Hematopoietic multipotent progenitor cell treated with erythropoietin and hydrocortisone succinate and interleukin-3 and kit ligand, for 6 days (in vitro differentiated cells): ENCODE results near the gene MX2.

Source experiments
- DNase-seq: peaks from one replicate; pipeline ENCODE4 v3.0.0-alpha.2; 2015

MX2 gene

DNA sequence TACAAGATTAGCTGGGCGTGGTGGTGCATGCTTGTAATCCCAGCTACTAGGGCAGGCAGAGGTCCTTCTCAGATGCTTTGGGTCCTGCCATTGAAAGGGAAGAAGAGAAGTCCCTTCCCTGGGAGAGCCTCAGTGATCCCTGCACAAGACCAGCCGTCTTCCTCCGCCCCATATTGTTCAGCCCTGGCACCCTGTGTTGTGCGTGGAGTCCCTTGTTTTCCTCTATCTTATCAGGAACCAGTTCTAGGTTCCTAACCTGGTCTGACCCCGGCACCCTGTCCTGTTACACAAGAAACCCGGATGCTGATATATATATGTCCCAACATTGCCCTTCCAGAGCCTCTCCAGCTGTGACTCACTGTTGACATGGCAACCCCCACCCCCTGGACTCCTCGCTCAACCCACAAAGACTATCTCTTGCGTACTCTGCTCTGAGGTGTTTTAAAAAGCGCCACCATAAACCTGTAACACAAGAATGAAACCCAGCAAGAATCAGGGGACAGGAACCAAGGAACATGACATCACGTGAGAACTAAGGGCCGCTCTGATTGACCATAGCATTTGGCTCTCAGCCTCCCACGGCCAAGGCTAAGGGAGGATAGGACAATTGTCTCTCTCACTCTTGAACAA is 4.8 kb downstream of the MX2 start:
- DNase-seq: peak; percentile 20

DNA sequence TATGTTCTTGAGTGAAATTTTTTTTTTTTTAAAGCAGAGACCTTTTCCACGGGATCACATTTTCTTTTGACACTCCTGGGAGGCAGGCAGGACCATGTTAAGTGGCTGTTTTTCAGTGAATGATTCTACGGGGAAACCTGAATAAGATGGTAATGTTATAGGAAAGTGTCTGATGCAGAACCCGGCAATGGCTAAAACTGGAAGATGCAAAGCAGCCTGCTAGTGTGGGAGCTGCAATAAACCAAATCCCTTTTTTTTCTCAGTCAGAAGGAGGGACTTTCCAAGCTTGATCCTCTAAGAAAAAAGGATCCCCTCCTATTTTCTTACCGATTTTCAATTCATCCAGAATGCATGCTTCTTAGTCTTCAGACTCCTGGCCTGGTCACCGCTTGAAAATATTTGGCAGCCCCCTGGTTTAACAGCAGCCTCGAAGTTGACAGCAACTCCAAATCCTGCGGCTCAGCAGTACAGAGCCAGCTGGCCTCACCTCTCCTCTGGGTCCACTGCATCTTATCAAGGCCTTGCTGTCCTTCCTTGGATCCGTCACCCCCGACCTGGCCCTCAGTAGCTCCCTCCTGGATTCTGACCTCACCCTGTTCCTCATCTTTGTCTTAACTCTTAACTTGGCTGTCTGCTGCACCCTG is 5.6 kb downstream of the MX2 start:
- no peak for DNase-seq

DNA sequence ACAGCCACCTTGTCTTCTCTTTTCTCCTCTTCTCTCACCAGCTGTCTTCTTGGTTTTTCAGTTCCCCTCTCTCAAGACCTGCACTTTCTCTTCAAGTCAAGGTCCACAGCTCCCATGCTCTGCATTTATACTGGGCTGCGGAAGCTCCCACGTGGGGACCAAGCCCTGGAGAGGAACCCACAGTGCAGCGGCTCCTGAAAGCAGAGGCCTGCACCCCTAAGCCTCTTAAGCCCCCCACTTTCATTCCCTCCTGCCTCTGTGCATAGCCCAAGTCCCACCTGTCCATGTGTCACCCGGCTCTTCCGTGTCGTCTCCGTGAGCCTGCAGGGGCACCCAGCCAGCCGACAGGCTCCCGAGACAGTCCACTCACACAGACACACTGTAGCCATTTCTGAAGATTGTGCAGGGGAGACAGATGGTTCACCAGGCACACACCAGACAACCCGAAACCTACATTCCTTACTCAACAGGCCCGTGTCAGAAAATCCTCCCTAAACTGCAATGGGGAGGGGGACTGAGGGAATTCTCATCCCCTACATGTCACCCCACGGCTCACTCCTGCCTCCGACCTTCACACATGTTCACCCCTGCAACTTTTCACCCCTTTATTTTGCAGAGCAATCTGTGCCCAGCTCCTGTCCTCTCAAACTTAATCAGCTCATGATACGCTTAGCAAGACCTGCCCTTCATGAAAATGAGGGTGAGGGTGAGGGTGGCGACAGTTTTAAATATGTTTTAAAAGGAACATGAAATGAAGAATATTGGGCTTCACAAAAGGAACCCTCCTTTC is 6.3 kb downstream of the MX2 start:
- no peak for DNase-seq

DNA sequence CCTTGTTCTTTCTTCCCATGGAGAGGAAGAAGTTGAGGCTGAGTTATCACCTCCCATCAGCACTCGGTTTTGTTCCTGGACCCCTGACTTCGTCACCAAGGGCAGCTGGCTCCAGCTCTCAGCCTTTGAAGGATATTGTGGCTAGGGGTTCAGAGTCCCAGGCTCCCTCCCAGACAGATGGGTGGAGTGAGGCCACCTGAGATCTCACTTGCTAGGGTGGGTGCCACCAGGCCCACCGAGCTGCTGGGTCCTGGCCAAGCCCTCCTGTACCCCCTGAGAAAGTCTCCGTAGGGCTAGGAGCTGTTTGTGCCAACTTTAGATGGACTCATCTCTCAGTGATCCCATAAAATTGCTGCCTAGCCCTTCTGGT is 6.9 kb downstream of the MX2 start:
- DNase-seq: no peak

DNA sequence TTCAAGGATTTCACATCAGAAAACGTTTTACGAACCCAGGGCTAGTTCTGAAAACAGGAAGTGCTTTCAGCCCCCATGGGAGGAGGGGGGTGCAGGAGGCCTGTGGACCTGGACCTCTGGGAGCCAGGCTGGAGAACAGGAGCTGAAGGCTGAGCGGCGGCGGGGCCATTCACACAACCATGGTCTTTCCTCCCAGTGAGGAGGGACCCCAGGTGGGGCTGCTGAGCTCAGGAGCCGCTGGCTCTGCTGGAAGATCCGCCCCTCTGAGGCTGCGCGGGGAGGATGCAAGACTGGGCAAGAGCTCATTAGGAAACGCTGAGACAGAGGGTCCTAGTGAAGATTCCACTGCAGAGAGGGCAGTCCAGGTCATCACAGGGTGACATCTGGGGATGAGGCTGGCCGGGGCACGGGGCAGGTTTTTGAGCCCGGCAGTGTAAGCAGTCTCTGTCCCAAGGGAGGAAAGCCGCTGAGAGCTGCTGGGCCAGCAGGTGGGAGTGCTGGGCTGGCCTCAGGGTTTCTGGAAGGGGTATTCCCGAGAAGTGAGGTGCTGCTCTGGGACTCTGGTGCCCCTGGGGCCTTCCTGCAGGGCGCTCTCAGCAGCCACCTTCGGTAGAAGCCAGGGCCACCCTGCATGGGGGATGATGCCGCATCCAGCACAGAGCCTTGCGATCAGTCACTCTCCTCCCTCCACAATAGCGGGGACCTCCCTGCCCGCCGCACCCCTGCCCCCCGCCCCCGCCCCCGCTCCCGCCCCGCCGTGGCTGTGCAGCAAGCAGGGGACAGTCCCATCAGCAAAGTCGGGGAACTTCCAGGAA is 7.5 kb downstream of the MX2 start:
- no peak for DNase-seq

DNA sequence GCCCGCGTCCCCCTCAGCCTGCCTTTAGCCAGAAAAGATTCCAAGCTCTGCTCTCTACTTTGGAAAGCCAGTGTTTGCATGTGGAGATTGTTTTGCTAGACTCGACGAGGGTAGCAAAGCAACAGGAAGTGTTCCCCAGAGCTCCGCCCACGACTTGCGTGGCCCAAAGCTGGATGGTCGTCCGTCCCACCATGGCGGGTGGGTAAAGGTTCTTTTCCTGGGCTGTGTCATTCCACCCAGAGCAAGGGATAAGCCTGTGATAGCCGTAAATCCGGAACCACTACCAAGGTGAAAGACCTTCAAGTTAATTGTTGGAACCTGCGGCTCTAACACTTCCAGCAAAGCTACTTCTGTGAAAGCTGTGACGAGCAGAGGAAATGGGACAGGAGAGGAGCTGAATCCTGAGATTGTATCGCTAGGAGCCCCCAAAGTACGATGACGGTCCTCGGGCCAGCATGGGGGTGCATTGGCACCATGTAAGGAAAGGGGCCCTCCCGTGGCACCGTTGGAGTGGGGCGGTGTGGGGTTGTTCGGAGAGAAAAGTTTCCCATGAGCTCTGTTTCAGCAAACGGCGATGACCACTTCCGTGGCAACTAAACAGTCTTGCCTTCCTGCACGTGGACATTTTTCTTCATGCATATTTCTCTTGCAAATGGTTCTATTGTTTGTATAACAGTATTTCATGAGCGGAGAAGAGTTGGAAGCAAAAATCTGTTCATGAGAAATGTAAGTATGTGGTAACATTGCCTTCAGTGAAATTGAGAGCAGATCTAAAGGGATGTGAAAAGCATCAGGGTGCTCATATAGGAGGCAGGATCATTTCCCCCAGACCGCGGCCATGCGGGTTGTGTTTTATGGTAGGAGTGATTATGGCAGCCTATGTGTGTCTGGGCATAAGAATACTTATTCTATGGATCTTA is 8.4 kb downstream of the MX2 start:
- no peak for DNase-seq

DNA sequence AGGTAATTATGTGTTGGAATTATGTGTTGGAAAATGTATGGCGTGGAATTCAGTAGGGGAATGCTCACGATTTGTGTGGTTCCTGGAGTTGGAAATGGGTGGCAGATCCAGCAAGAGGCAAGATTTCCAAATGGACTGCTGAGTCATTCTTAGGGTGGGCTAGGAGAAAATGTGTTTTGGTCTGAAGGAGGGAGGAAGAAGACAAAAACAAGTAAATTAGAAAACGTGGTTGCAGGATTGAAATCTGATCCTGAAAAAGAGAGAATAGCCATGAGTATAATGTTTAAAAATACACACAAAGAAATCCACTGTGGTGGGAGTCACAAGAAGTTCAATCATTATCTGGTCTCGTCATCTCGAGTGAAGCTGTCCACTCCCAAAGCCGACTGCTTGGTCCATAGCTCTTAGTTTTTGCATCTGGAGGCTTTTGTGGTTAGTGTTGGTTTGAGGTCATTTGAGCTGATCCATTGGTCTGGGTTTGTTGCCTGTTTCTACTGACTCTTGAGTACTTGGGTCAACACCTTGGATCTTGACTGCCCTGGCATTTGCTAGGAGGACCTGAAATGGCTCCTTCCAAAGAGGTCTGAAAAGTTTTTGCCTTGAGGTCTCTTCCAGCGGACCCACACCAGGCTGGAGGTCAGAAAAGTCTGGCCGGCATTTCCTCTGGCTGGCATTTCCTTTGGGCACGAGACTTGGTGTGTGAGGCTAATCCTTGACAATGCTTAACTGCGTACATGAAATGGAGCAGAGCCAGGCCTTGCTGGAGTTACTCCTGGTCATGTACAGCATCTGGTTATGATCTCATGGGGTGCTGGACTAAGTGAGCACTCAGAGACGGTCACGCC is 9.2 kb downstream of the MX2 start:
- DNase-seq: no peak

DNA sequence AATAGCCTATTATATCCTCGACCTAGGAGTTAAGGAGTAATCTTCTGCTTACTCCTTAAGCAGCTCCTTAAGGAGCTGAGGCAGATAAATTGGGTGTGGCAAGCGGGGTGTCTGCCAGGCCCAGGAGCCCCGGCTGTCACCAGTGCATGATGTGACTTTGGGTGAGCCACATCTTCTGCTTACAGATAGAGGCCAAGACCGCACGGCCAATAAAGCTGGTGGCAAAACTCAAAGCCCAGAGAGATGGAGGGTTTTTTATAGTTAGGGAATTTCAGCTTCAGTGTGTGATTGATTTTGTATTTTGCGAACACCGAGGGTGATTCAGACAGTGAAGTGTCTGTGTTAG is 9.8 kb downstream of the MX2 start:
- peak; percentile 32 for DNase-seq

DNA sequence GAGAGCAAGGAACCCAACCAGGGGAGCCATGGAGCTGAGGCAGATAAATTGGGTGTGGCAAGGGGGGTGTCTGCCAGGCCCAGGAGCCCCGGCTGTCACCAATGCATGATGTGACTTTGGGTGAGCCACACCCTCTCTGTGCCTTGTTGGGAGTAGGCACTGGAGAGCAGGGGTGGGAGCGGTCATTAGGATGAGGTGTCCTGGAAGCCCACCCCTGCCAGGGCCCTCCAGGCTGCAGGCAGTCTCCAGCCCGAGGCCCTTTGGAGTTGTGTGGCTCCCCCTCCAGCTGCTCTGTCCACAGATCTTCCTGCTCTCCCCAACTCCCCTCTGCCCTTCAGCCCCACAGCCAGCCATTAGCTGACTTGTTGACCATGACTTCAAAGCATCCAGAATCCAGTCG is 11.4 kb downstream of the MX2 start:
- peak; percentile 26 for DNase-seq

DNA sequence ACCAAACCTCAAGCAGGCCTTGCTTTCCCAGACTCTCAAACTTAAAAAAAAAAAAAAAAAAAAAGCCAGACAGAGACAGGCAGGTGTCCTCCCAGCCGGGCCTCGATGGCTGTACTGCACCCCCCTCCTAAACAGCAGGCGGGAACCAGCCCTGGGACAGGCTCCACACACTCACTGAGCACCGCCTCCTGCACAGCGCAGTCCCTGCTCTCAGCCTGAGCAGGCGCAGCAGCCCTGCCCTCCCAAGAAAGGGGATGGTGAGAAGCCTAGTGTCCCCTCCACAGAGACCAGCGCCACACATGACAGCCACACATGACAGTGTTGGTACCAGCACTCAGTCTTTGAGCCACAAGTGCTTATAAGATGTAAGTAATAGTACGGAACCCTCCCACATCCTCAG is 11.9 kb downstream of the MX2 start:
- DNase-seq: no peak

DNA sequence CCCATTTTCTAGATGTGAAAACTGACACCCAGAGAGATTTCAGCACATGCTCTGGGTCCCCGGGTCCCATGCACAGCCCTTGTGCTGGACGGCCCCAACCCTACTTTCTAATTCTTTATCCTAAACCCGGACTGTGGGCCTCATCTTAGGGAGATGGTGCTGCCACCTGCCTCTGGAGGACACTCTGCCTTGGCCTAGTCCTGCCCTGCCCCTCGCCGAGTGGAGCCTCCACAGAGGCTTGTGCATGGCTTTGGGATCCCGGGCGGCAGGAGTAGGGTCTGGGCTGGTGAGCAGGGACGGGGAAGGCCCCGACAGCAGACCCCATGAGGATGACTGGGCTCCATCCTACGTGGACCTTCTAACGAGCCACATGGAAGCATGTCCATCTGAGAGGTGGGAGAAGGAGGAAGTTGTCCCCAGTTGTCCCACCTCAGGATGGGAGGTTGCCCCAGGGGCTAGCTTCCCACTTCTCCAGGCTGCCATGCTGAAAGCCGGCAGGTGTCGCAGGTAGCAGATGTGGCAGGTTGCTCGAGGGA is 12.4 kb downstream of the MX2 start:
- no peak for DNase-seq

DNA sequence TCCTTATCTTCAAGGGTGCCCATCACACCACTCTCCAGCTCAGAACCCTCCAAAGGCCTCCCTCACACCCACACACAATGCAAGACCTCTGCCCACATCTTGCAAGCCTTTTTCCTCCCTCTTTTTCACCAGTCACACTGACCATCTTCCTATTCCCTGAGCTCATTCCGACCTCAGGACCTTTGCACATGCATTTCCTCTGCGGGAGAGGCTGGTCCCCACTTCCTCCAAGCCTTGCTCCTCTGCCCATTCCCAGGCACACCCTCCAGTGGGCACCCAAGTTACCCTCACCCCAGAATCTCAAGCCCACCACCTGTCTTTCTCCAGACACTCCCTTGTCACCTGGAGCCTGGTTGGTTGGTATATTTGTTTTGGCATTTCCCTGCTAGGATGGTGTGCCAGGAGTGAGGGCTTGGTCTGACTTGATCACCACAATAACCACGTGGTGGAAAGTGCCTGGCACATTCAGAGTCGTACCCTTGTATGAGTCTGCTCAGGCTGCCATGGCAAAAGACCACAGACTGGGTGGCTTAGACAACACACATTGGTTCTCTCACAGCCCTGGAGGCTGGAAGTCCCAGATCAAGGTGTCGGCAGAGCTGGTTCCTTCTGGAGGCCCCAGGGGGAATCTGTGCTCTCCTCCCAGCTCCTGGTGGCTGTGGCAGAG is 13.2 kb downstream of the MX2 start:
- no peak for DNase-seq

DNA sequence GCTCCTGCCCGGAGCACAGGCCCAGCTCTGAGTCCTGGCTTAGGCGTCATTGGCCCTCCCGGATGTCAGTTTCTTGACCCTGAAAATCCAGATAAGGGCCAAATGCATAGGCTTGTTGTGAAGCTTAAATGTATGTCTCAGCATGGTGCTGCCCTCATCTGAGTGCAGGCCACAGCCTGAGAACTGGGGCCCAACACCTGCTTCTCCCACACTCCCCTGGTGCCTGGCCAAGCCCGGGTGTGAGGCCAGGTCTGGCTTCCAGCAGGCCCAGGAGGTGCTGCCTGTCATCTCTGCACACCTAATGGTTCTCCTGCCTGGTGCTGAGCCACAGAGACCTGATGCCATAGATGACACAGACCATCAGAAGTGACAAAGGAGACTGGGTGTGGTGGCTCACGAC is 14.0 kb downstream of the MX2 start:
- no peak for DNase-seq

DNA sequence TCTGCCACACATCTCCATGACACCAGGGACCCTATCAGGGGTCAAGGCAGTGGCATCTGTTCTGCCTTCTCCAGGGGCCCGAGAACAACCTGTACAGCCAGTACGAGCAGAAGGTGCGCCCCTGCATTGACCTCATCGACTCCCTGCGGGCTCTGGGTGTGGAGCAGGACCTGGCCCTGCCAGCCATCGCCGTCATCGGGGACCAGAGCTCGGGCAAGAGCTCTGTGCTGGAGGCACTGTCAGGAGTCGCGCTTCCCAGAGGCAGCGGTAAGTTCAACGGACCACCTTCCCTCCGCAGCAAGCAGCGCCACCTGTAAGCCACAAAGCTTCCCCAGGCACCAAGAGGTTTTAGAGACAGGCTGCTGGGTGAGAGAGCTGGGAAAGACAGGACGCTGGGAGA is 15.9 kb downstream of the MX2 start:
- DNase-seq: no peak

DNA sequence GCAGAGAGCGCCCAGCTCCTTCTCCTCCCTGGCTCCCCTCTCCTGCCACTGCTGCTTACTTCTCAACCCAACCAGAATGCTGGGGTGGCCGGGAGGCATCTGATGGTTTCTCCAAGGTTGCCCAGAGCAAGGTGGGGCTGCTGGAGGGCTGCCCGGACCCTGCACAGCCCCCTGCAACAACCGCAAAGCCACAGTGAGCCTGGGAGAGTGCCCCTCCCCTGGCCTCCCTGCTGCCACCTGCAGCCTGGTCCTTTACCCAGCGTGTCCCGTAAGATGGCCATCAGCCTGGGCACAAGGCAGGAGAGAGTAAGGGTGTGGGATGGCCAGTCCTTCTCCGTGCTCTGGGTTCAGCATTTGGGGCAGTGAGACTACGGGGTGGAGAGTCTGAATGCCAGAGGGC is 17.0 kb downstream of the MX2 start:
- no peak for DNase-seq

DNA sequence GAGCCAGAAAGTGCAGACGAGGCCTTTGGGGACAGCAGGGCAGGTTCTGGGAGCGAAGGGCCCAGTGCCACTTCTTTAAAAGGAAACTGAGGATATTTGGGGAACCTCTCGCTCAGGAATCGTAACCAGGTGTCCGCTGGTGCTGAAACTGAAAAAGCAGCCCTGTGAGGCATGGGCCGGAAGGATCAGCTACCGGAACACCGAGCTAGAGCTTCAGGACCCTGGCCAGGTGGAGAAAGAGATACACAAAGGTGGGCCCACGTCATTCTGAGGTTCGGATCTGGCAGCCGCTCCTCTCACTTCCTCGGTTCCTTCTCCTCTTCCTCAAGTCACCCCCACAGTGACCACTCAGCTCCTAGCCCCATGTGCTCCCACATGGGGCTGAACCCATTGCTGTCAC is 18.1 kb downstream of the MX2 start:
- DNase-seq: no peak

DNA sequence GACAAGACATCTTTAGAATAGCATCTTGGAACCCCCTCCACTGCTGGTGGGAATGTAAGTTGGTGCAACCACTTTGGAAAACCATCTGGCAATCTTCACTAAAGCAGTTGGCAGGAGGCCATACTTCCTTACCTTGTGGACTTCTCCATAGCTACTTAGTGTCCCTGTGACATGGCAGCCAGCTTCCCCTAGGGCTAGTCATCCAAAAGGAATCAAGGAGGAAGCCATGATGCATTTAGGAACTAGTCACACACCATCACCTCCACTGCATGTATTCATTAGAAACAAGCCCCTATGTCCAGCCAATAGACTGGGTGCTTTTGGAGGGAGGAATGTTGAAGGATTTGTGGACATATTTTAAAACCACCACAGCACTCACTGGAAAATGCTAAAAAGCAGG is 19.9 kb downstream of the MX2 start:
- no peak for DNase-seq

DNA sequence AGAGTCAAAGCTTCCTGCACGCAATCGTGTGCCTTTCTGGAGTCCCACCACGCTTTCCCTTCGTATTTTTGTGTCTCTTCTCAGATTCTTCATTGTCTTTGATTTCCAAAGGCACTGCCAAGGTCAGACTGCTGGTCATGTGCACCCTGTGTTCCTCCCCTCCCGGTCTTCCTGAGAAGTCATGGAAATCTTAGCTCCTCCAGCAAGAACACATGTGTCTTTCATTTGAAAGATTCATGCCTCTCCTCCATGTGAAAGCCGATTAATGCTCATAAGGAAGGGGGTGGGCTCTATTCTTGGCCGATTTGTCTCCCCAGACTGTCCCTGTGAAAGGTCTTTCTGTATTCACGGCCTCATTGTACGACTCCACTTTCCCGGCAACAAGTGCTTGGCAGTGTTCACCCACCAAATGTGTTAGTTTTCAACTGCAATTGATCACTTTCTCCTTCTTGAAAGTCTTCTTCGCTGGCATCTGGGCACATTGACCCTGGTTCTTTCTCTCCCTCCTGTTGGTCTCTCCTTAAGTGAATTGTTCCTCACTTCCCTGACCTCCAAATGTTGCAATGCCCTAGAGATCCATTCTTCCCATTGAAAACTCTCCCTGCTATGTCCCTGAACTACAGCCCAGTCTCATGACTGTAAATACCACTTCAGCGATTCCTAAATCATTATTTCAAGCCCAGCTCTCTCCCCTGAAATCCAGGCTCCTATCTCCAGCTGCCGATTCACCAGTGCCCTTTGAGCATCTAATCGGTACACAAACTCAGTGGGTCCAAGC is 25.4 kb downstream of the MX2 start:
- DNase-seq: no peak

DNA sequence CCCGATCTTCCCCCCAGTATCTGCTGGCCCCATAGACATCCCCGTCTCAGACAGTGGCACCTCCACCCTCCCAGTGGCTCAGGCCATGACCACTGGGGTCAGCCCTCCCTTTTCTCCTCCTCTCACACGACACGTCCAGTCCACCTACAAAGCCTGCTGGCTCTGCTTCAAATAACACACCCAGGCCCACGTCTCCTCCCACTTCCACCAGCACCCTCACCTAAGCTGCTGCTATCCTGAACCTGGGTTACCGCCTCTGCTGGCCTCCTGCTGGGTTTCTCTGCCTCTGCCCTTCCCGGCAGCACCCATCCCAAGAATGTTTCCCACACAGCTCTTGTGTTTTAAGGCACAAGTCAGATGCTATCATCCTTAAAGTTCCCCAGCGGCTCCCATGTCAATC is 26.0 kb downstream of the MX2 start:
- no peak for DNase-seq

DNA sequence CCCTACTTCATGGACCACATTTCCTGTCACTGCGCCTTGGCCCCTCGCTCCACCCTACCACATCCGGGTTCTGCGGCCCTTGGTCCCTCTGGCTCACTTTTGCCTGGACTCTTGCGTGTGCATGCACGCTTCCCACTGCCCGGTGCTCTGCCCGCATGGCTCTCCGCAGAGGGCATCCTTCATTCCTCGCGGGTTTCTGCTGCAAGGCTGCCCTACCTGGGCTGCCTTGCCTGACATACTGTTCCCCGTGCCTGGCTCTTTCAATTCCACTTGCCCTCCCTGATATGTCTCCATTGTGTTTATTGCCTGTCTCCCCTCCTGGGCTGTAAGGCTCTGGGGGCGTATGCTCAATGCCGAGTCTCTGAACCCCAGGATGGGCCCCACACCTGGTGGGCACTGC is 26.4 kb downstream of the MX2 start:
- DNase-seq: no peak
